NCI-H446 (cell line): ENCODE measurements around the gene OR51B4.
"Not testable (repeated sequence)": the region's sequence is repeated elsewhere in the genome, so short reads cannot be mapped to it uniquely, and the experiment has no call there.

Experiments
- DNase-seq, 2 experiments: peaks; one replicate each; lab custom pipeline; 2025; lab: John Stamatoyannopoulos, UW

Gene OR51B4

GRCh38 chr11:5294342-5294995 is 7.3 kb downstream of the OR51B4 start:
- DNase-seq = not testable (repeated sequence)

- DNase-seq = no peak
Observed at GRCh38 chr11:5293028-5293427, 8.7 kb downstream of the OR51B4 start.

GRCh38 chr11:5291207-5291838 is 10.4 kb downstream of the OR51B4 start:
- no peak for DNase-seq

- DNase-seq = no peak
Observed at GRCh38 chr11:5290106-5290505, 11.6 kb downstream of the OR51B4 start.

- DNase-seq = no peak
Observed at GRCh38 chr11:5289696-5290095, 12.1 kb downstream of the OR51B4 start.

- DNase-seq = no peak
Observed at GRCh38 chr11:5288906-5289550, 12.7 kb downstream of the OR51B4 start.

GRCh38 chr11:5288108-5288905 is 13.4 kb downstream of the OR51B4 start:
- no peak for DNase-seq

- DNase-seq = no peak
Observed at GRCh38 chr11:5286901-5287300, 14.8 kb downstream of the OR51B4 start.

- no peak for DNase-seq
Observed at GRCh38 chr11:5286351-5286750, 15.4 kb downstream of the OR51B4 start.

- no peak for DNase-seq
Observed at GRCh38 chr11:5285703-5286340, 15.9 kb downstream of the OR51B4 start.

- DNase-seq = no peak
Observed at GRCh38 chr11:5284637-5285036, 17.1 kb downstream of the OR51B4 start.

- no peak for DNase-seq
Observed at GRCh38 chr11:5283882-5284281, 17.9 kb downstream of the OR51B4 start.

GRCh38 chr11:5283086-5283485 is 18.7 kb downstream of the OR51B4 start:
- DNase-seq = no peak

GRCh38 chr11:5282628-5283027 is 19.1 kb downstream of the OR51B4 start:
- no peak for DNase-seq

GRCh38 chr11:5281596-5281995 is 20.1 kb downstream of the OR51B4 start:
- no peak for DNase-seq

GRCh38 chr11:5280582-5281102 is 21.1 kb downstream of the OR51B4 start:
- DNase-seq = peak in 1 of 2 experiments; percentile 3

GRCh38 chr11:5279471-5280090 is 22.2 kb downstream of the OR51B4 start:
- DNase-seq = no peak

- DNase-seq = no peak
Observed at GRCh38 chr11:5277807-5278382, 23.9 kb downstream of the OR51B4 start.

GRCh38 chr11:5276697-5277096 is 25.0 kb downstream of the OR51B4 start:
- DNase-seq = no peak

GRCh38 chr11:5275369-5276110 is 26.2 kb downstream of the OR51B4 start:
- DNase-seq = no peak
